Measurements from ENCODE around the gene CAPN2.

DNA sequence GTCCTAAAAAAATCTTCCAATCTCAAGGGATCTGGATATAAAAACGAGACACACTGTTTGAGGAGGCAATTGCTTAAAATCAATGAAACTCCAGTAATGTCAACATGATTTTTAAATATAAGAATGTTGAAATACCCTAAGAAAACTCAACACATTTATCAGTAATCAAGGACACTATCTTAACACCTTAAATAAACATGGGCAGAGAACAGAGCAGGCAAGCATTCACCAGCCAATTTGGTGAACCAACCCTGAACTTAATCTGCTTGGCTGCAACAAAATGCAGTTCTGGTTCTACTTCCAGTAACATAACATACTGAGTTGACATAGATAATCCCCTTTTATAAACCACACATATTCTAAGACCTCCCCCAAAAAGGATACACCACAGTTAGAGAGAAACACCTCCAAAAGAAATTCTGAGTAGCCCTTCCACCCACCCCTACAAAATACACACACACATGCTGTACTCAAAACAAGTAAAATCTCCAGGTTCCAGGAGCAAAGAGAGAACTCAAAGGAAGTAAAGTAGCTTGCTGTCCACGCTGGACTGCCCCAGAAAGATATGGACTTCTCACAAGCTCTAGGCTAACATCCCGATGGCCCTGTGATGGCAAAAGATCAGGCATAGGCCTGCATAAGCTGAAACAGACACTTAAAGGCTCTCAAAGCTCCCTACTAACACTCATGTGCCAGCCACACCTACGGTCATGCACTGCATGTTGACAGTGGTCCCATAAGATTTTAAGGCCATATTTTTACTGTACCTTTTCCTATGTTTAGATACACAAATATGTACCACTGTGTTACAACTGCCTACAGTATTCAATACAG is 102.9 kb downstream of the CAPN2 start:
- TF ChIP-seq CTCF (conservative IDR thresholded peaks at IDR 0.05; ENCODE audit: low read length), result no peak
- TF ChIP-seq EZH2phosphoT487 (IDR thresholded peaks at IDR 0.05; ENCODE audit: borderline replicate concordance, low read depth, low read length), result no peak

Measured in OCI-LY7 (cell line).